Karpas-422 (cell line): Measurements from ENCODE around the gene ULK3. TPM values are rescaled to one million over a fixed set of nuclear protein-coding genes. Genes with fewer than 3 reads are reported as not detected.

Source experiments
- DNase-seq: peaks from one replicate; pipeline ENCODE4 v3.0.0-alpha.2; 2015
- H2AFZ ChIP-seq: fragments of 200-600 bp; sonication (generic); 2 replicates; pipeline ENCODE4 v1.6.1; 2014; ENCODE audit warnings: antibody characterized with exemption, low read length, mixed read lengths
- H3K27ac ChIP-seq: fragments of 200-600 bp; sonication (generic); 2 replicates; pipeline ENCODE4 v1.5.1; 2014; ENCODE audit warnings: mild to moderate bottlenecking, low read length, moderate library complexity
- H3K27me3 ChIP-seq: fragments of 200-600 bp; sonication (generic); 2 replicates; pipeline ENCODE4 v1.6.1; 2014; ENCODE audit warnings: low read length, mixed read lengths
- H3K36me3 ChIP-seq: fragments of 200-600 bp; sonication (generic); 2 replicates; pipeline ENCODE4 v1.6.1; 2014; ENCODE audit warnings: low read length, mixed read lengths; ENCODE audit not compliant: insufficient read depth
- H3K4me1 ChIP-seq: fragments of 200-600 bp; sonication (generic); 2 replicates; pipeline ENCODE4 v1.6.1; 2014; ENCODE audit warnings: mild to moderate bottlenecking, low read length, mixed read lengths
- H3K4me2 ChIP-seq: fragments of 200-600 bp; sonication (generic); 2 replicates; pipeline ENCODE4 v1.6.1; 2014; ENCODE audit warnings: low read length, low read depth, mild to moderate bottlenecking; ENCODE audit not compliant: poor library complexity, severe bottlenecking
- H3K4me3 ChIP-seq: fragments of 200-600 bp; sonication (generic); 2 replicates; pipeline ENCODE4 v1.5.1; 2014; ENCODE audit warnings: mild to moderate bottlenecking, antibody characterized with exemption, low read length, mixed read lengths
- H3K79me2 ChIP-seq: fragments of 200-600 bp; sonication (generic); 2 replicates; pipeline ENCODE4 v1.6.1; 2014; ENCODE audit warnings: mild to moderate bottlenecking, low read length, mixed read lengths
- H3K9ac ChIP-seq: fragments of 200-600 bp; sonication (generic); 2 replicates; pipeline ENCODE4 v1.6.0; 2014; ENCODE audit warnings: low read length
- H3K9me2 ChIP-seq: fragments of 200-600 bp; sonication (generic), shearing (Covaris generic); replicated peaks from 2 replicates; pipeline ENCODE4 v1.6.0; 2014; ENCODE audit warnings: mild to moderate bottlenecking, low read length, moderate library complexity; ENCODE audit not compliant: insufficient read depth
- H3K9me3 ChIP-seq: fragments of 300-700, 200-600 bp; sonication (generic); 2 replicates; pipeline ENCODE4 v1.6.1; 2014; ENCODE audit warnings: low read length, mixed read lengths
- H4K20me1 ChIP-seq: fragments of 200-600 bp; sonication (generic); 2 replicates; pipeline ENCODE4 v1.6.1; 2014; ENCODE audit warnings: mild to moderate bottlenecking, antibody characterized with exemption, low read length, low read depth; ENCODE audit not compliant: insufficient read depth
- total RNA-seq: library from RNA; depleted of rRNA; stranded (reverse); fragments of >200 nt; shearing (Covaris generic); gene quantifications from 2 replicates; pipeline ENCODE4 v1.2.3, GENCODE V29; 2014; ENCODE audit warnings: low replicate concordance

Gene ULK3
- total RNA-seq, 1 experiment from 2014 or later, result 87.3 TPM

GRCh38 chr15:74794248-74794969 lies 48.5 kb downstream of the ULK3 start:
- no peak for DNase-seq
- Histone ChIP-seq H3K36me3 (peaks cover 26% of the 10 kb centered on the region; the same call in 1 of the 2 replicates), H3K9ac (peak overlapping the region; percentile 95), H2AFZ (no peak overlapping the region), H3K27ac (peak overlapping the region; percentile 100), H4K20me1 (peaks cover 5% of the 10 kb centered on the region; the same call in 1 of the 2 replicates), H3K4me2 (peak overlapping the region; percentile 92), H3K4me1 (peaks cover 100% of the 10 kb centered on the region), H3K27me3 (no peaks in the 10 kb centered on the region), H3K9me2 (no peaks in the 10 kb centered on the region), H3K79me2 (peaks cover 74% of the 10 kb centered on the region), H3K9me3 (no peaks in the 10 kb centered on the region), H3K4me3 (no peak overlapping the region)

DNA sequence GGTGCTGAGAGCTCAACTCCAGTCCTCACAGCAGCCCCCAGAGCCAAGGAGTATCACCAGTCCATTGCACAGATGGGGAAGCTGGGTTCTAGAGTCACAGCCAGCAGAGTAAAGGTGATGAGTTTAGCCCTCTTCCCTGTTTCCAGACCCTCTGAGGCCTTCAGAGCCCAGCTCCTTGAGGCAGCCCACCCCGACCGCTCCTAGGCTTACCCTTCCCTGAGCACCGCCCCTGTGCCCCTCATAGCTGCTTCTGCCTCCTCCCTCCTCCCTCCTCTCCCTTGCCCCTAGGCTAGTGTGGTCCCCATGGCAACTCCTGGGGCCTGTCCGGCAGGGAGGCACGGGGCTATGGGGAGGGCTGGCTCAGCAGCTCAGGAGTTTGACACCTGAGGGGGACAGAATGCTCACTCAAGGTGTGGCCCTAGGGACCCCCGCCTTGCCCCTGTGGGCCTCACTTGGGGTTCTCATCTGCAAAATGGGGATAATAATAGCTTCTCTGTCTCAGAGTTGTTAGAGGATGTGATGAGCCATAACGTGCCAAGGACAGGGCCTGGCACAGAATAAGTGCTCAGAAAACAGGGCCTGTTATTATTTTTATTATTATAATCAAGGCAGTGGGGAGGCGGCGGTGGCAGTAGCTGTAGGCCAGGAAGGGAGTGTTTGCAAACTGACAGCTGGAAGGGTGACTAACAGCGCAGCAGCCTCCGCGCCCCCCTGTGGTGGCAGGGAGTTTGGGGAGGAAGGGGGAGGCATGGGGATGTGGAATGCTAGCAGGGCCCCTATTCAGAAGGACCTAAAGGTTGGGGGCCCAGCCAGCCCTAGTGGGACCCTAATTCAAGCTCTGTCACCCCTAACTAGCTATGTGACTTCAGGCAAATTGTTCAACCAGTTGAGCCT lies 49.6 kb downstream of the ULK3 start:
- H2AFZ ChIP-seq, result no peak overlapping the region
- H3K27ac ChIP-seq, result peak overlapping the region; percentile 100
- H4K20me1 ChIP-seq, result peaks cover 5% of the 10 kb centered on the region; the same call in 1 of the 2 replicates
- H3K27me3 ChIP-seq, result no peaks in the 10 kb centered on the region
- H3K36me3 ChIP-seq, result peaks cover 22% of the 10 kb centered on the region
- H3K4me3 ChIP-seq, result peak overlapping the region; percentile 69
- peaks cover 74% of the 10 kb centered on the region for H3K79me2 ChIP-seq
- H3K9me2 ChIP-seq, result no peaks in the 10 kb centered on the region
- peak; percentile 87 for DNase-seq
- H3K9ac ChIP-seq, result peak overlapping the region; percentile 95
- peaks cover 97% of the 10 kb centered on the region for H3K4me1 ChIP-seq
- peak overlapping the region; percentile 92 for H3K4me2 ChIP-seq
- H3K9me3 ChIP-seq, result no peaks in the 10 kb centered on the region

DNA sequence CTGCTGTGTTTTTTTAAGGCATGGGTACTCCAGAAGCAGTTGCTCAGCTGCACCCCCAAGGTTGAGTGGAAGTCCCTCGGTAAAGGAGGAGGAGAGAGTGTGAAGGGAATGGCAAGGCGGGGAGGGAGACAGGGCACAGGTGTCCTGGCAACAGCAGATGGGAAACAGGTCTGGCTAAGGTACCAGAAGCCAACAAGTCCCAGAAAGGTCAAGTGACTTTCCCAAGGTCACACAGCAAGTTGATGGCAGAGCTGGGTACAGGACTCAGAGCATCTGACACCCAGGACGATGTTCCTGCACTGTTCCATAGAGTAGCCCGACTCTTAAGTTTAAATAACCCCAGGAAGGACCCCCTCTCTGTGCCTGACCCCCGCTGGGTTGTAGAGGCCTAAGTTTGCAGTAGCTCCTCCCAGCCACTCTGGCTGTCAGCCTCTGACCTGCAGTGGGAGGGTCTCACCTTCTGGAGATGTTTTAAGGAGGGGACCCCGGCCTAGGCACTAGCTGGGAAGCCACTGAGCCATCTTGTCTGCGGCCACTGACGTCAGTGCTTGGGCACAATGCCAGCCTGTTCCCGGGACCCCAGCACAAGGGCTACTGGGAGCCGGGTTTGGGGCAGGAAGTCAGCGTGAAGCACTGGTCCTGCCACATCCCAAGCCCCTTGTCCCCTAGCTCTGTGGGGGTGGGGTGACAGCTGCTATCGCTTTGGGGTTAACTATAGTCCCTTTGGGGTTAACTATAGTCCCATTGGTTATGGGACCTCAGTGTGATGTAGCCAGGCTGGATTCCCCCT lies 50.5 kb downstream of the ULK3 start:
- H3K27ac ChIP-seq, result peak overlapping the region; percentile 100
- no peak overlapping the region for H2AFZ ChIP-seq
- H3K79me2 ChIP-seq, result peaks cover 66% of the 10 kb centered on the region
- H3K4me2 ChIP-seq, result peak overlapping the region; percentile 92
- peak; percentile 73 for DNase-seq
- no peaks in the 10 kb centered on the region for H3K9me2 ChIP-seq
- peak overlapping the region; percentile 69 for H3K4me3 ChIP-seq
- H3K9ac ChIP-seq, result peak overlapping the region; percentile 95
- peaks cover 97% of the 10 kb centered on the region for H3K4me1 ChIP-seq
- H3K36me3 ChIP-seq, result peaks cover 23% of the 10 kb centered on the region
- no peaks in the 10 kb centered on the region for H3K9me3 ChIP-seq
- H4K20me1 ChIP-seq, result peaks cover under 1% of the 10 kb centered on the region; the same call in 1 of the 2 replicates
- no peaks in the 10 kb centered on the region for H3K27me3 ChIP-seq

- no peak overlapping the region for H2AFZ ChIP-seq
- peaks cover 23% of the 10 kb centered on the region for H3K36me3 ChIP-seq
- H4K20me1 ChIP-seq, result no peaks in the 10 kb centered on the region; the same call in 1 of the 2 replicates
- H3K27ac ChIP-seq, result peak overlapping the region; percentile 100
- DNase-seq, result peak; percentile 70
- peak overlapping the region; percentile 95 for H3K9ac ChIP-seq
- H3K27me3 ChIP-seq, result no peaks in the 10 kb centered on the region
- H3K79me2 ChIP-seq, result peaks cover 65% of the 10 kb centered on the region
- peak overlapping the region; percentile 92 for H3K4me2 ChIP-seq
- peaks cover 96% of the 10 kb centered on the region for H3K4me1 ChIP-seq
- no peaks in the 10 kb centered on the region for H3K9me2 ChIP-seq
- H3K9me3 ChIP-seq, result no peaks in the 10 kb centered on the region
- H3K4me3 ChIP-seq, result peak overlapping the region; percentile 69
Observed at GRCh38 chr15:74791667-74792066, 51.3 kb downstream of the ULK3 start.

- peak overlapping the region; percentile 92 for H3K4me2 ChIP-seq
- no peaks in the 10 kb centered on the region; the same call in 1 of the 2 replicates for H4K20me1 ChIP-seq
- H3K79me2 ChIP-seq, result peaks cover 59% of the 10 kb centered on the region
- peaks cover 23% of the 10 kb centered on the region for H3K36me3 ChIP-seq
- H3K4me3 ChIP-seq, result peak overlapping the region; percentile 69
- H2AFZ ChIP-seq, result no peak overlapping the region
- H3K27ac ChIP-seq, result peak overlapping the region; percentile 100
- peak overlapping the region; percentile 95 for H3K9ac ChIP-seq
- peaks cover 96% of the 10 kb centered on the region for H3K4me1 ChIP-seq
- H3K9me3 ChIP-seq, result no peaks in the 10 kb centered on the region
- H3K27me3 ChIP-seq, result no peaks in the 10 kb centered on the region
- DNase-seq, result peak; percentile 71
- H3K9me2 ChIP-seq, result no peaks in the 10 kb centered on the region
Observed at GRCh38 chr15:74791007-74791406, 51.9 kb downstream of the ULK3 start.

GRCh38 chr15:74790080-74790916 lies 52.7 kb downstream of the ULK3 start:
- H3K4me3 ChIP-seq, result peak overlapping the region; percentile 69
- no peaks in the 10 kb centered on the region; the same call in 1 of the 2 replicates for H4K20me1 ChIP-seq
- DNase-seq, result peak; percentile 96
- peak overlapping the region; percentile 92 for H3K4me2 ChIP-seq
- no peaks in the 10 kb centered on the region for H3K9me2 ChIP-seq
- peaks cover 58% of the 10 kb centered on the region for H3K79me2 ChIP-seq
- peaks cover 97% of the 10 kb centered on the region for H3K4me1 ChIP-seq
- peaks cover 23% of the 10 kb centered on the region for H3K36me3 ChIP-seq
- H3K27me3 ChIP-seq, result no peaks in the 10 kb centered on the region
- peak overlapping the region; percentile 95 for H3K9ac ChIP-seq
- no peak overlapping the region for H2AFZ ChIP-seq
- no peaks in the 10 kb centered on the region for H3K9me3 ChIP-seq
- peak overlapping the region; percentile 100 for H3K27ac ChIP-seq

DNA sequence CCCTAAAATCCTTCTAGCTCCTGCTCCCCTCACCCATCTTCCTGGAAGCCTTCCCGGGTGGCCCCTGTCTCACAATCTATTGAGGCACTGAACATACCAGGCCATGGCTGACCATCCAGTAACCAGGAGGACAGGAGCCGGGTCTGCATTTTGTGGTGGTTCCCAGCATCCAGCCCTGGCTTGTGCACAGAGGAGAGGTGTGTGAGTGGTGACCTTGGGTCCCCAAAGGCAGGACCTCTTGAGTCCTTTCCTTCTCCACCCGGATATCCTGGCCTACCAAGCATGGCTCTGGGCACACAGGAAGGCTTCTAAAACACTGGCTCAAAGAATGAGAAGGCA lies 53.2 kb downstream of the ULK3 start:
- H3K27me3 ChIP-seq, result no peaks in the 10 kb centered on the region
- H3K4me1 ChIP-seq, result peaks cover 97% of the 10 kb centered on the region
- H3K4me3 ChIP-seq, result peak overlapping the region; percentile 69
- peaks cover 20% of the 10 kb centered on the region for H3K36me3 ChIP-seq
- H2AFZ ChIP-seq, result no peak overlapping the region
- peak overlapping the region; percentile 100 for H3K27ac ChIP-seq
- no peaks in the 10 kb centered on the region for H3K9me2 ChIP-seq
- peaks cover 58% of the 10 kb centered on the region for H3K79me2 ChIP-seq
- no peak for DNase-seq
- H3K9me3 ChIP-seq, result no peaks in the 10 kb centered on the region
- H4K20me1 ChIP-seq, result no peaks in the 10 kb centered on the region; the same call in 1 of the 2 replicates
- H3K9ac ChIP-seq, result peak overlapping the region; percentile 95
- peak overlapping the region; percentile 92 for H3K4me2 ChIP-seq
